IMR-90 (cell line): ENCODE measurements around the gene MEGF11. TPM values are rescaled to one million over a fixed set of nuclear protein-coding genes. Genes with fewer than 3 reads are reported as not detected.

Experiments used
- ATAC-seq: fragments of 200-7000 bp; cut with Tn5 transposase; 2 replicates; pipeline ENCODE4 v1.9.1; 2020; ENCODE audit warnings: low read depth, mild to moderate bottlenecking, moderate library complexity
- BruUV-seq: library from RNA; stranded (reverse); fragments of 400-500 nt; replicated peaks from 2 replicates; lab custom pipeline; 2021; lab: Mats Ljungman, UMichigan
- CTCF ChIA-PET: fragments of 300-600 bp; formaldehyde crosslinking; extraction: SDS; loops from one replicate; lab custom pipeline; 2021; ENCODE audit warnings: antibody characterized with exemption; lab: Yijun Ruan, JAX
- POLR2A ChIA-PET: fragments of 300-600 bp; sonication (Branson Sonifier 250); formaldehyde crosslinking; loops from one replicate; lab custom pipeline; 2022; ENCODE audit warnings: antibody characterized with exemption; ENCODE audit not compliant: unreplicated experiment; lab: Charles Lee
- DNase-seq: peaks from one replicate; pipeline ENCODE4 v3.0.0; 2013
- H2AFZ ChIP-seq: replicated peaks from 2 replicates; pipeline ENCODE3; 2013; ENCODE audit warnings: low read length, mild to moderate bottlenecking; ENCODE audit not compliant: poor library complexity
- H2AK5ac ChIP-seq: 2 replicates; pipeline ENCODE4 v1.6.1; 2013; ENCODE audit warnings: low read depth, low read length, inconsistent platforms
- H2AK9ac ChIP-seq: replicated peaks from 2 replicates; pipeline ENCODE3; 2013; ENCODE audit warnings: mild to moderate bottlenecking, low read depth, low read length, moderate library complexity; ENCODE audit not compliant: poor library complexity
- H2BK120ac ChIP-seq: 2 replicates; pipeline ENCODE4 v1.6.1; 2013; ENCODE audit warnings: low read depth, low read length, inconsistent platforms
- H2BK15ac ChIP-seq: 3 replicates; pipeline ENCODE4 v1.6.1; 2013; ENCODE audit warnings: low read depth, low read length, inconsistent platforms
- H2BK20ac ChIP-seq: 2 replicates; pipeline ENCODE4 v1.6.1; 2013; ENCODE audit warnings: low read depth, mild to moderate bottlenecking, inconsistent platforms, low read length, moderate library complexity
- H2BK5ac ChIP-seq: 2 replicates; pipeline ENCODE4 v1.6.1; 2013; ENCODE audit warnings: mild to moderate bottlenecking, low read depth, low read length, inconsistent platforms; ENCODE audit not compliant: poor library complexity, severe bottlenecking
- H3K14ac ChIP-seq: replicated peaks from 2 replicates; pipeline ENCODE4 v1.6.1; 2013; ENCODE audit warnings: low read depth, low read length, inconsistent platforms
- H3K18ac ChIP-seq: 2 replicates; pipeline ENCODE4 v1.6.1; 2013; ENCODE audit warnings: low read depth, low read length, control low read depth
- H3K23ac ChIP-seq: 2 replicates; pipeline ENCODE4 v1.6.1; 2013; ENCODE audit warnings: low read depth, low read length, inconsistent platforms
- H3K27ac ChIP-seq: 2 replicates; pipeline ENCODE4 v1.5.1; 2013; ENCODE audit warnings: mild to moderate bottlenecking, control low read depth, low read length; ENCODE audit not compliant: insufficient read depth
- H3K27me3 ChIP-seq: 2 replicates; pipeline ENCODE4 v1.6.1; 2013; ENCODE audit warnings: low read length; ENCODE audit not compliant: control insufficient read depth, insufficient read depth
- H3K36me3 ChIP-seq: 2 replicates; pipeline ENCODE4 v1.6.1; 2013; ENCODE audit warnings: low read length, mixed read lengths; ENCODE audit not compliant: control insufficient read depth, insufficient read depth
- H3K4ac ChIP-seq: 2 replicates; pipeline ENCODE4 v1.6.1; 2013; ENCODE audit warnings: low read depth, low read length, inconsistent platforms
- H3K4me1 ChIP-seq: 2 replicates; pipeline ENCODE4 v1.6.1; 2013; ENCODE audit warnings: low read length, mixed read lengths; ENCODE audit not compliant: control insufficient read depth, insufficient read depth
- H3K4me2 ChIP-seq: 2 replicates; pipeline ENCODE4 v1.6.1; 2013; ENCODE audit warnings: low read depth, mild to moderate bottlenecking, control low read depth, low read length, moderate library complexity
- H3K4me3 ChIP-seq: 2 replicates; pipeline ENCODE4 v1.5.1; 2013; ENCODE audit warnings: low read depth, mild to moderate bottlenecking, control low read depth, low read length, moderate library complexity; ENCODE audit not compliant: insufficient read depth
- H3K56ac ChIP-seq: 2 replicates; pipeline ENCODE4 v1.6.1; 2013; ENCODE audit warnings: low read length, inconsistent platforms; ENCODE audit not compliant: insufficient read depth; ENCODE audit errors: extremely low read depth
- H3K79me1 ChIP-seq, 2 experiments: 2 replicates each; pipeline ENCODE4 v1.6.1; 2013; ENCODE audit warnings: low read length in 2 of 2, inconsistent platforms in 1 of 2, low read depth in 1 of 2
- H3K9ac ChIP-seq: 2 replicates; pipeline ENCODE4 v1.6.1; 2013; ENCODE audit warnings: low read depth, low read length, control low read depth
- H3K9me1 ChIP-seq: 2 replicates; pipeline ENCODE4 v1.6.1; 2013; ENCODE audit warnings: low read length, inconsistent platforms; ENCODE audit not compliant: insufficient read depth
- H3K9me3 ChIP-seq: 2 replicates; pipeline ENCODE4 v1.6.1; 2013; ENCODE audit warnings: low read length; ENCODE audit not compliant: control insufficient read depth, insufficient read depth
- H4K20me1 ChIP-seq: 2 replicates; pipeline ENCODE4 v1.6.1; 2013; ENCODE audit warnings: low read length, inconsistent platforms; ENCODE audit not compliant: insufficient read depth
- H4K5ac ChIP-seq: 2 replicates; pipeline ENCODE4 v1.6.1; 2013; ENCODE audit warnings: mild to moderate bottlenecking, low read depth, low read length, control low read depth
- H4K8ac ChIP-seq, 2 experiments: 2 replicates each; pipeline ENCODE4 v1.6.1; 2013; ENCODE audit warnings: low read depth in 2 of 2, low read length in 2 of 2, control low read depth in 1 of 2, inconsistent platforms in 1 of 2
- H4K91ac ChIP-seq: 2 replicates; pipeline ENCODE4 v1.6.1; 2013; ENCODE audit warnings: low read depth, low read length, inconsistent platforms; ENCODE audit not compliant: insufficient read depth
- NFE2L2 ChIP-seq: fragments of 150-350 bp; IDR thresholded peaks from 2 replicates; pipeline ENCODE4 v1.6.1; 2016; ENCODE audit warnings: low read depth, mild to moderate bottlenecking, low read length
- SMC3 ChIP-seq: fragments of 150-350 bp; IDR thresholded peaks from 2 replicates; pipeline ENCODE4 v1.6.1; 2016; ENCODE audit warnings: low read depth, mild to moderate bottlenecking, antibody characterized with exemption, low read length, moderate library complexity
- WGBS, 2 experiments: methylation state at CpG; one replicate each; pipeline versions ENCODE4 v1.1.5 to v1.1.7; 2013; ENCODE audit warnings: missing lambda C conversion rate in 2 of 2; ENCODE audit not compliant: insufficient read length in 1 of 2; ENCODE audit errors: extremely low coverage in 2 of 2; 5-methylcytosine and 5-hydroxymethylcytosine counted together
- dilution Hi-C: fragments of 300-500 bp; cut with HindIII; formaldehyde crosslinking; loops from one replicate; pipeline ENCODE4 v1.14.3; 2018; ENCODE audit warnings: low sequenced_read_pairs; ENCODE audit not compliant: unreplicated experiment
- in situ Hi-C: fragments of 300-500 bp; cut with MboI; formaldehyde crosslinking; loops from 3 replicates; pipeline ENCODE4 v1.14.3; 2019; ENCODE audit warnings: low sequenced_read_pairs, inconsistent platforms, mixed read lengths
- intact Hi-C: fragments of 100-400 bp; cut with micrococcal nuclease; formaldehyde crosslinking; loops from 2 replicates; pipeline ENCODE4 v1.10.0; 2022
- polyA plus RNA-seq, 3 experiments: library from polyadenylated mRNA; depleted of rRNA; stranded (reverse); fragments of >200 nt; gene quantifications; 2 replicates each; pipeline ENCODE4 v1.2.3, GENCODE V29; 2012; ENCODE audit warnings: low replicate concordance in 1 of 3
- total RNA-seq: library from RNA; depleted of rRNA; stranded (reverse); fragments of >200 nt; gene quantifications from 2 replicates; pipeline ENCODE4 v1.2.3, GENCODE V29; 2012
- TF ChIP-seq, protein P1 (sequence below): fragments of 150-350 bp; IDR thresholded peaks from 2 replicates; pipeline ENCODE4 v1.6.1; 2017; ENCODE audit warnings: mild to moderate bottlenecking, antibody characterized with exemption, low read length, low read depth

Gene MEGF11
- total and polyA plus RNA-seq, 2 of the 4 experiments (the other 2 are of a cell fraction): not detected

- no peaks in the 10 kb centered on the region for H3K36me3 ChIP-seq
- dilution Hi-C loops: no loop called here
Observed at GRCh38 chr15:66019826-66020398, 233.6 kb downstream of the MEGF11 start.

More at GRCh38 chr15:66019826-66020398, 233.6 kb downstream of the MEGF11 start:
- H2AFZ ChIP-seq: no peak overlapping the region
- TF ChIP-seq NFE2L2 (no peak), SMC3 (no peak)
- TF ChIP-seq, protein P1, sequence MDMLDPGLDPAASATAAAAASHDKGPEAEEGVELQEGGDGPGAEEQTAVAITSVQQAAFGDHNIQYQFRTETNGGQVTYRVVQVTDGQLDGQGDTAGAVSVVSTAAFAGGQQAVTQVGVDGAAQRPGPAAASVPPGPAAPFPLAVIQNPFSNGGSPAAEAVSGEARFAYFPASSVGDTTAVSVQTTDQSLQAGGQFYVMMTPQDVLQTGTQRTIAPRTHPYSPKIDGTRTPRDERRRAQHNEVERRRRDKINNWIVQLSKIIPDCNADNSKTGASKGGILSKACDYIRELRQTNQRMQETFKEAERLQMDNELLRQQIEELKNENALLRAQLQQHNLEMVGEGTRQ: peak; percentile 25; the same call in 1 of the 2 replicates
- H2BK15ac ChIP-seq: no peak overlapping the region
- H2AK5ac ChIP-seq: no peak overlapping the region
- H3K9me3 ChIP-seq: no peaks in the 10 kb centered on the region
- in situ Hi-C loops: no loop called here
- no peak overlapping the region for H3K4me2 ChIP-seq
- DNase-seq (no peak), ATAC-seq (no peak)
- no peak overlapping the region for H2BK5ac ChIP-seq
- H3K56ac ChIP-seq: no peak overlapping the region
- WGBS, 2 experiments: no CpG with 5 or more reads among the region's 10 CpGs
- H2BK120ac ChIP-seq: no peak overlapping the region
- no peak overlapping the region for H4K8ac ChIP-seq
- H3K79me1 ChIP-seq: no peaks in the 10 kb centered on the region
- ChIA-PET POLR2A (no interaction called here), CTCF (no interaction called here)
- no peak overlapping the region for H3K27ac ChIP-seq
- H4K20me1 ChIP-seq: no peaks in the 10 kb centered on the region
- H3K4me1 ChIP-seq: no peaks in the 10 kb centered on the region
- H4K91ac ChIP-seq: no peak overlapping the region
- no peak overlapping the region for H2BK20ac ChIP-seq
- no peak overlapping the region for H3K4me3 ChIP-seq
- no peak overlapping the region for H2AK9ac ChIP-seq
- no peak overlapping the region for H3K9ac ChIP-seq
- H3K27me3 ChIP-seq: peaks cover 38% of the 10 kb centered on the region
- no TSS peak for BruUV-seq
- intact Hi-C loops: no loop called here
- H4K5ac ChIP-seq: no peak overlapping the region
- H3K4ac ChIP-seq: no peak overlapping the region
- no peak overlapping the region for H3K14ac ChIP-seq
- no peak overlapping the region for H3K23ac ChIP-seq
- no peak overlapping the region for H3K18ac ChIP-seq
- no peaks in the 10 kb centered on the region; the same call in 1 of the 2 replicates for H3K9me1 ChIP-seq
